Mucosa of stomach (tissue), 1 donor: ENCODE data around the gene SMIM14.
"Not testable (repeated sequence)": the region's sequence is repeated elsewhere in the genome, so short reads cannot be mapped to it uniquely, and the experiment has no call there.

Source experiments
- H3K27me3 ChIP-seq: one replicate; pipeline ENCODE4 v1.7.0; 2013; ENCODE audit warnings: mild to moderate bottlenecking, low read length; ENCODE audit not compliant: control insufficient read depth, insufficient read depth
- H3K36me3 ChIP-seq: one replicate; pipeline ENCODE4 v1.7.0; 2013; ENCODE audit warnings: low read length; ENCODE audit not compliant: control insufficient read depth, insufficient read depth
- H3K4me1 ChIP-seq: one replicate; pipeline ENCODE4 v1.7.0; 2013; ENCODE audit warnings: mild to moderate bottlenecking, low read length; ENCODE audit not compliant: control insufficient read depth, insufficient read depth
- H3K4me3 ChIP-seq: one replicate; pipeline ENCODE4 v1.7.0; 2013; ENCODE audit warnings: low read length
- H3K9ac ChIP-seq: one replicate; pipeline ENCODE4 v1.7.0; 2013; ENCODE audit warnings: mild to moderate bottlenecking, low read length, moderate library complexity
- H3K9me3 ChIP-seq: one replicate; pipeline ENCODE4 v1.7.0; 2013; ENCODE audit warnings: mild to moderate bottlenecking, low read length, moderate library complexity; ENCODE audit not compliant: control insufficient read depth
- donor health status: Pancreatic carcinoma.

Gene SMIM14

DNA sequence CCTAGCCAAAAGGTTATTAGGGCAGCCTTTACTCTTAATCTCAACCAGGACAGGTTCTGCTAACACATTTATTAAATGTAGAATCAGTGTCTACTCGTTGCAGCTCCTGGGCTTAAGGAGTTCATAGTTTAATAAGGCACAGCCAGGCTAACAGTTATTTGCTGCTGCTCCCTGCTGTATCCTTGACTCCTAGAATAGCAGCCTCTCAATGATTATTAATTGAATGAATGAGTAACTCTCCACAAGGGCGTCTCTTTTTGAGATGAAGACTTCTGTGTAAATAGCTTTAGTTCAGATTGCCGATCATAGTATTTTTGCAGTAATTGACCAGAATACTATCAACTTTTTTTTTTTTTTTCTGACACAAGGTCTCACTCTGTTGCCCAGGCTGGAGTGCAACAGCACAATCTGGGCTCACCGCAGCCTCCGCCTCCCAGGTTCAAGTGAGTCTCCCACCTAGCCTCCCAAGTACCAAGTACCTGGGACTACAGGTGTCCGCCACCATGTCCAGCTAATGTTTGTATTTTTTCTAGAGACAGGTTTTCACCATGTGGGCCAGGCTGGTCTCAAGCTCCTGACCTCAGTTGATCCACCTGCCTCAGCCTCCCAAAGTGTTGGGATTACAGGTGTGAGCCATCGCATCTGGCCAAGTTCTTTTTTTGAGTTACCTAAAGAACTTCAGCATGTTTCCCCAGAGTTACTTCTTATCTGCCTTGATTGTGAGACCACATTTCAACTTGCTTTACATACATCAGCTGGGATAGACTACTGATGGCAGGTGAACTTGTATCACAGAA, 114.3 kb downstream of the SMIM14 start:
- Histone ChIP-seq H3K4me3 (no peak overlapping the region), H3K9ac (no peak overlapping the region), H3K4me1 (peaks cover 9% of the 10 kb centered on the region), H3K9me3 (no peaks in the 10 kb centered on the region), H3K36me3 (no peaks in the 10 kb centered on the region), H3K27me3 (no peaks in the 10 kb centered on the region)

DNA sequence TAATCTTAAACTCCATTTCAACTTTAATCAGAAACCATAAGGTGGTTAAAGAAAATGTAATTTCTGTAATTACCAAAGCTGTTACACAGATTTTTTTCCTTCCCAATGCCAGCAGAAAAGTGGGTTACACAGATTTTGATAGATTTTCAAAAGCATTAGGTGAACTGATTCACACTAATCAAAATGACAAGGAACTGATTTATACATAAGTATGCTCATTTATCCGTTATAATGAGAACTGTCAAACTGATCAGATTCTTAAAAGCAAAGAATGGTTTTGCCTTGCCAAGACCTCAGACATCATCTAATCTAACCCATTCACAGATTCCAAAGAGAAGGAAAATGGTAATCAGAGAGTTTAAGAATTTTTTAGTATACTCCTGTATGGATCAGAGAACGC, 116.6 kb downstream of the SMIM14 start:
- peak overlapping the region; percentile 29 for H3K9ac ChIP-seq
- H3K27me3 ChIP-seq: no peaks in the 10 kb centered on the region
- H3K4me1 ChIP-seq: peaks cover 9% of the 10 kb centered on the region
- no peaks in the 10 kb centered on the region for H3K36me3 ChIP-seq
- no peaks in the 10 kb centered on the region for H3K9me3 ChIP-seq
- H3K4me3 ChIP-seq: no peak overlapping the region

DNA sequence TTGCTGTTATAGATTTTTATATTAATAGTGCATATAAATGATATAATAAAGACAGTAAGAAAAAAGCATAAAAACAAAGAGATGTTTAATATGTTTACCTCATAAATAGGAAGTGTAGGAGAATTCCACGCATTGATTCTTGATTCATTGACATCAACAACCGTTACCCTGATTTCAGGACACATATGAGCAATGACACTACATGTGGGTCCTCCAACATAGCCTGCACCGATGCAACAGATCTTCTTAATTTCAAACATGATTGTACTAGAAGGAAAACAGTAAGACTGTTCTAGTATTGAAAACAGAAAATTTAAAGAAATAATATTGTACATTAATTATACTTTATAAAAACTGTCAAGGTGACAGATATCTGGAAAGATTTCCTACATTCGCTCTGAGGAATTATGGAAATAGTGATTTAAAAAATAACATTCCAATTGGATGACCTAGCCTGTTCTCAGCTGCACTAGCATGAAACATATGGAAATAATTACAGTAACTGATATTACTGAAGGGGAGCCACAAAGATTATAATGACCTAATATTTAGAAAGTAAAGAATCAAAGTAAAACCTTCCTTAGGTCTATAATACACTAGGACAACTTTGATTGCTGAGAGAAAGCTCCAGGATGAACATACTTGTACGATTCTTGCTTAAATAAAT, 117.3 kb downstream of the SMIM14 start:
- Histone ChIP-seq H3K36me3 (no peaks in the 10 kb centered on the region), H3K9me3 (no peaks in the 10 kb centered on the region), H3K9ac (peak overlapping the region; percentile 29), H3K27me3 (no peaks in the 10 kb centered on the region), H3K4me1 (peaks cover 12% of the 10 kb centered on the region), H3K4me3 (no peak overlapping the region)

DNA sequence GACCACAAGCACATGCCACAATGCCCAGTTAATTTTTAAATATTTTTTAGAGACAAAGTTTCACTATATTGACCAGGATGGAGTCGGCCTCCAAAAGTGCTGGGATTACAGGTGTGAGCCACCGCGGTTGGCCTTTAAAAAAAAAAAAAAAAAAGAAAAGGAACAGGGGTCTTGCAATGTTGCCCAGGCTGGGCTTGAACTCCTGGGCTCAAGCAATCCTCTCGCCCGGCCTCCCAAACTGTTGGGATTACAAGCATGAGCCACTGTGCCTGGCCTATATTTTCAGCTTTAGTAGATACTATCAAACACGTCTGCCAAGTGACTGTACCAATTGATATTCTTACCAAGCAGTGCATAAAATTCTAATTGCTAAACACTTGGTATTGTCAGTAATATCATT, 120.2 kb downstream of the SMIM14 start:
- Histone ChIP-seq H3K27me3 (no peaks in the 10 kb centered on the region), H3K9ac (no peak overlapping the region), H3K4me1 (peaks cover 20% of the 10 kb centered on the region), H3K4me3 (no peak overlapping the region), H3K9me3 (no peaks in the 10 kb centered on the region), H3K36me3 (no peaks in the 10 kb centered on the region)

DNA sequence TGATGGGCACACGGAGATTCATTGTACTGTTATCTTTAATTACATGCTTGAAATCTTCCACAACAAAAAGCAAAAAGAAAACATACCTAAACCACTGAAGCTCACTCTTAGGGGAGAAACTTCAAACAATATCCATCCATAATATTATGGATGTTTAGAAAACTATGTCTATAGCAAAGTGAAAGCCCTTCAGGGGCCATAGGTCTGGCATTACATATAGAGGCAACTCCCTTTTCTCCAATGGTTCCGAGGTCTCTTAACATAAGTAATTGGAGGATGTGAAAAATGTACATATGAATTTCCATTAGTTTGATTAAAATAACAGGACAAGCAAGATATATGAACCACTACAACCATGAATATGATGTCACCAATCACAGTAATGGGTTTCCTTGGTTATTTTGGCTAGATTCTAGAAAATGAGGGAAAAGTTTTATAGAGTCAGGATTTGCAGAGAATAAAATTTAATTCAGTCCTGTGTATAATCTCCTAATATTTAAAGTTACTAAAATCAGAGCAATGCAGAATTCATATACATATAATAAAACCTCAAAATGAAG, 122.2 kb downstream of the SMIM14 start:
- peaks cover 6% of the 10 kb centered on the region for H3K36me3 ChIP-seq
- H3K9ac ChIP-seq: no peak overlapping the region
- no peaks in the 10 kb centered on the region for H3K9me3 ChIP-seq
- H3K27me3 ChIP-seq: no peaks in the 10 kb centered on the region
- H3K4me3 ChIP-seq: no peak overlapping the region
- H3K4me1 ChIP-seq: peaks cover 16% of the 10 kb centered on the region

DNA sequence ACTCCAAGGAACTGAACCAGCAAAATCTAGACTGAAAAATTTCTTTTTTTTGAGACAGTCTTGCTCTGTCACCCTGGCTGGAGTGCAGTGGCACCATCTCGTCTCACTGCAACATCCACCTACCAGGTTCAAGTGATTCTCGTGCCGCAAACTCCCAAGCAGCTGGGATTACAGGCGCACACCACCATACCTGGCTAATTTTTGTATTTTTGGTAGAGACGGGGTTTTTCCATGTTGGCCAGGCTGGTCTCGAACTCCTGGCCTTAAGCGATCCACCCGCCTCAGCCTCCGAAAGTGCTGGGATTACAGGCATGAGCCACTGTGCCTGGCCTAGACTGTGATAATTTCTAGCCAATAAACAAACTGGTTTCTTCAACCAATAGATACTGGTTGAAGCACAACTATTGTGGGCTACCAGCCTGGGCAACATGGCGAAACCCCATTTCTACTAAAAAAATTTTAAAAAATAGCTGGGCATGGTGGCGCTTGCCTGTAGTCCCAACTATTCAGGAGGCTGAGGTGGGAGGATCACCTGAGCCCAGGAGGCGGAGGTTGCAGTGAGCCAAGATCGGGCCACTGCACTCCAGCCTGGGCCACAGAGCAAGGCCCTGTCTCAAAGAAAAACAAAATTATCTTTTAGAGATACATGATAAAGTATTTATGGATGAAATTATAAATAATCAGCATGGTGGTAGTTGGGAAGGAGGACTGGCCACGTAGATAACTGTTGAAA, 122.8 kb downstream of the SMIM14 start:
- H3K4me1 ChIP-seq: peaks cover 16% of the 10 kb centered on the region
- H3K27me3 ChIP-seq, H3K4me3 ChIP-seq, H3K9me3 ChIP-seq, H3K9ac ChIP-seq, H3K36me3 ChIP-seq: not testable (repeated sequence)

DNA sequence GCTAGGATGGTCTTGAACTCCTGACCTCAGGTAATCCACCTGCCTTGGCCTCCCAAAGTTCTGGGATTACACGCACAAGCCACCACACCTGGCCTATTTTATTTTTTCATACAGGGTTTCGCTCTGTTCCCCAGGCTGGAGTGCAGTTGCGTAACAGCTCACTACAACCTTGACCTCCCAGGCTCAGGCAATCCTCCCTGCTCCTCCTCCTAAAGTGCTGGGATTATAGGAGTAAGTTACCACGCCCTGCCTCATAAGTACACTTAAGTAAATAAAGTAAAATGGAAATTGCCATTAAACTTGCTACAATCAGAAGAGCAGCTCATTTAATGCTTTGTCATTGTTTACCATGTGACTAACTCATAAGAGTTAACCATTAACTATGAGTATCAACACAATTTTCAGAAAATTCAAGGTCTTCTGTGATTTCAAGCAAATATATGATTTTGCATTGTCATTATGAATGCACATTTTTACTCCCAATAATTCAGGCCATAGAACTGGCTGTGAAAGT, 123.7 kb downstream of the SMIM14 start:
- H3K4me1 ChIP-seq: peaks cover 16% of the 10 kb centered on the region
- H3K9ac ChIP-seq: peak overlapping the region; percentile 59
- peaks cover 6% of the 10 kb centered on the region for H3K36me3 ChIP-seq
- H3K27me3 ChIP-seq: no peaks in the 10 kb centered on the region
- H3K4me3 ChIP-seq: no peak overlapping the region
- H3K9me3 ChIP-seq: no peaks in the 10 kb centered on the region

DNA sequence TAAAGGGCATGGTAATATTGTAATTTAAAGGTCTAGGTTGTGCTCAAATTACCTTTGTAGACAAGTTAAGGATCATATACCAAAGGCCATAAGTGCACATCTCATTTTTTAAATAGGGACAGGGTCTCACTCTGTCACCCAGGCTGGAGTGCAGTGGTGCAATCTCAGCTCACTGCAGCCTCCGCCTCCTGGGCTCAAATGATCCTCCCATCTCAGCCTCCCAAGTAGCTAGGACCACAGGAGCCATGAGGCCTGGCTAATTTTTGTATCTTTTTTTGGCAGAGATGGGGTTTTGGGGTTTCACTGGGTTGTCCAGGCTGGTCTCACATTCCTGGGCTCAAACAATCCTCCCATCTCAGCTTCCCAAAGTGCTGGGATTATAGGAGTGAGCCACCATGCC, 124.4 kb downstream of the SMIM14 start:
- not testable (repeated sequence) for H3K36me3 ChIP-seq, H3K27me3 ChIP-seq, H3K9me3 ChIP-seq, H3K4me3 ChIP-seq, H3K9ac ChIP-seq
- H3K4me1 ChIP-seq: peaks cover 16% of the 10 kb centered on the region

DNA sequence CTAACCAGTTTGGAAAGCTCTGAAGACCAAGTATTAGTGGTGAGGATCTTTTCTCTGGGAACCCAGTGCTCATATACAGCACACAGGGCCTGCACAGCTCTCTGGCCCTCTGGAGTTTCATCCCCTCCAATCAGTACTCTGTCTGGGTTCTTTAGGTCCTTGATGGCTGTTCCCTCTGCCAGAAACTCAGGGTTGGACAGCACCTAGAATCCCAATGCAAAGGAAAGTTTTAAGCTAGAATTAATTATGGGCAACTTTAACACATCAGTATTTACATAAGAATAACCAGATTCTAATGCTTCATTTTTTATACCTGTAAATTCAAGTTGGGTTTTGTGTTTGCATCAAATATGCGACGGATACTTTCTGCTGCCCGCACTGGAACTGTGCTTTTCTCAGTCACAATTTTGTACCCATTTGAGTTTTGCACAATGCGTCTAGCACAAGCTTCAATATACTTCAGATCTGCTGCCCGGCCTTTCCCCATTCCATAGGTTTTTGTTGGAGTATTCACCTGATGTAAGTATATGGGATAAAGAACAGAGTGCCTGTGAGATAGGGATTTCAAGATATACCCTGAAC, 128.2 kb downstream of the SMIM14 start:
- Histone ChIP-seq H3K27me3 (no peaks in the 10 kb centered on the region), H3K4me3 (no peak overlapping the region), H3K4me1 (peaks cover 12% of the 10 kb centered on the region), H3K9ac (no peak overlapping the region), H3K36me3 (peaks cover 18% of the 10 kb centered on the region), H3K9me3 (no peaks in the 10 kb centered on the region)

DNA sequence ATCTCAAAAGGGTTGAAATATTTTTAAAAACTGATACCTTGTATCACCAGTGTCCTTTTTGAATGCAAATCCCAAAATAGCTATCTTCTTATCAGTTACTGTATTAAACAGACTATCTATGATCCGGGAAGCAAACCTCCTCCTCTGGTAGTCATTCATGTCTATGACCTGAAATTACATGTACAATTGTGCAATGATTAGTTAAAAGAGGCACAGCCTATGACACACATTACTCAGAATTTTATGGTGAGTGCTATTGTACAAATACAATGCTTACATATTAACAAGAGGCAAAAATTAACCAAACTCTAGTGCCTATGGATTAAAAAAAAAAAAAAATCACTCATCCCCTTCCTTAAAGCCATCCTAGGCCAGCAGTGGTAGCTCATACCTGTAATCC, 133.1 kb downstream of the SMIM14 start:
- H3K4me3 ChIP-seq: no peak overlapping the region
- H3K4me1 ChIP-seq: no peaks in the 10 kb centered on the region
- H3K36me3 ChIP-seq: peaks cover 12% of the 10 kb centered on the region
- no peaks in the 10 kb centered on the region for H3K27me3 ChIP-seq
- no peak overlapping the region for H3K9ac ChIP-seq
- H3K9me3 ChIP-seq: no peaks in the 10 kb centered on the region

DNA sequence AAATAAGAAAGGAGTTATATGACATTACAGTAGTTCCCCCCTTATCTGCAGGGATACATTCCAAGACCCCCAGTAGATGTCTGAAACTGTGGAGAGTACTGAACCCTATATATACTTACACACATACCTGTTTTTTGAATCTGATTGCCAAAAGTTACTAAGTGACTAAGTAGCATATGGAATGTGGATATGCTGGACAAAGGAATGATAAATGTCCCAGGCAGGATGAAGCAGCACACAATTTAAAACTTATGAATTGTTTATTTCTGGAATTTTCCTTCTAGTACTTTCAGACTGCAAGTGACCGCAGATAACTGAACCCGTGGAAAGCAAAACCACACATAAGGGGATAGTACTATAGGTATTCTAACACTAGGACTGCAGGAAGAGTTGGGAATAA, 134.1 kb downstream of the SMIM14 start:
- no peak overlapping the region for H3K9ac ChIP-seq
- H3K36me3 ChIP-seq: peaks cover 12% of the 10 kb centered on the region

More for the DNA sequence above, 134.1 kb downstream of the SMIM14 start:
- Histone ChIP-seq H3K4me1 (no peaks in the 10 kb centered on the region), H3K27me3 (no peaks in the 10 kb centered on the region), H3K4me3 (no peak overlapping the region), H3K9me3 (no peaks in the 10 kb centered on the region)
